Measurements from ENCODE around the gene ASTN2.

ASTN2 gene

DNA sequence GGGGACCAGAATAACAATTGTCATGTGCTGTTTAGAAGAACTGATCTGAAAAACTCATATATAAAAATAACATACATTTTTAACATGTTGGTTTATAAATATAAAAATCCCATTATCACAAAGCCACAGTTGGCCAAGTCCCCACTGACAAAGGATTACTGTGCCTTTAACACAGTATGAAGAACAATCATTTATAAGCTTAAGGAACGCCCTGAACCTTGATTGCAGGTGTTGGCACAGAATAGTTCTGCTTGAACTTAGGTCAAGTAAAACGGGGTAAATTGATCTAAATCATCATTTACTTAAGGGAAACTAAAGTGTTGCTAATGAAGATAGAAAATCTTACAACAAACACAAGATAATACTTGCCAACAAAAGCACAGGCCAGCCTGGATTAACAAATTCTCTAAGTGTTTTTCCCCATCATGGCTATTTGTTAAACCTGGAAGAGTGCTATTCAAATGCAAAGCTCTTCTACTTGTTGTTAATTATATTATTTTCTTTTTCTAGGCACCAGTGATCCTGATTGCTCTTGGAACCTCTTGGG, 46.1 kb downstream of the ASTN2 start:
- H4K20me1 ChIP-seq (ENCODE audit: insufficient read depth) = no peaks in the 10 kb centered on the region
- TF ChIP-seq, protein P1, sequence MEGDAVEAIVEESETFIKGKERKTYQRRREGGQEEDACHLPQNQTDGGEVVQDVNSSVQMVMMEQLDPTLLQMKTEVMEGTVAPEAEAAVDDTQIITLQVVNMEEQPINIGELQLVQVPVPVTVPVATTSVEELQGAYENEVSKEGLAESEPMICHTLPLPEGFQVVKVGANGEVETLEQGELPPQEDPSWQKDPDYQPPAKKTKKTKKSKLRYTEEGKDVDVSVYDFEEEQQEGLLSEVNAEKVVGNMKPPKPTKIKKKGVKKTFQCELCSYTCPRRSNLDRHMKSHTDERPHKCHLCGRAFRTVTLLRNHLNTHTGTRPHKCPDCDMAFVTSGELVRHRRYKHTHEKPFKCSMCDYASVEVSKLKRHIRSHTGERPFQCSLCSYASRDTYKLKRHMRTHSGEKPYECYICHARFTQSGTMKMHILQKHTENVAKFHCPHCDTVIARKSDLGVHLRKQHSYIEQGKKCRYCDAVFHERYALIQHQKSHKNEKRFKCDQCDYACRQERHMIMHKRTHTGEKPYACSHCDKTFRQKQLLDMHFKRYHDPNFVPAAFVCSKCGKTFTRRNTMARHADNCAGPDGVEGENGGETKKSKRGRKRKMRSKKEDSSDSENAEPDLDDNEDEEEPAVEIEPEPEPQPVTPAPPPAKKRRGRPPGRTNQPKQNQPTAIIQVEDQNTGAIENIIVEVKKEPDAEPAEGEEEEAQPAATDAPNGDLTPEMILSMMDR (conservative IDR thresholded peaks at IDR 0.05; ENCODE audit: low read depth, low read length) = no peak
- H2AFZ ChIP-seq (ENCODE audit: low read depth) = no peak overlapping the region
- H3K4me3 ChIP-seq (IDR thresholded peaks at IDR 0.05; ENCODE audit: insufficient read depth, low read depth, low read length) = no peak overlapping the region
- no peaks in the 10 kb centered on the region for H3K4me1 ChIP-seq (ENCODE audit: low read depth, poor library complexity, severe bottlenecking)
- no peak overlapping the region for H3K4me2 ChIP-seq
- no peaks in the 10 kb centered on the region for H3K27me3 ChIP-seq (ENCODE audit: insufficient read depth, low read depth)
- H3K9ac ChIP-seq = no peak overlapping the region
- H3K79me2 ChIP-seq (ENCODE audit: insufficient read depth, low read depth) = no peaks in the 10 kb centered on the region
- H3K27ac ChIP-seq = no peak overlapping the region
- H3K36me3 ChIP-seq (ENCODE audit: insufficient read depth) = no peaks in the 10 kb centered on the region

DNA sequence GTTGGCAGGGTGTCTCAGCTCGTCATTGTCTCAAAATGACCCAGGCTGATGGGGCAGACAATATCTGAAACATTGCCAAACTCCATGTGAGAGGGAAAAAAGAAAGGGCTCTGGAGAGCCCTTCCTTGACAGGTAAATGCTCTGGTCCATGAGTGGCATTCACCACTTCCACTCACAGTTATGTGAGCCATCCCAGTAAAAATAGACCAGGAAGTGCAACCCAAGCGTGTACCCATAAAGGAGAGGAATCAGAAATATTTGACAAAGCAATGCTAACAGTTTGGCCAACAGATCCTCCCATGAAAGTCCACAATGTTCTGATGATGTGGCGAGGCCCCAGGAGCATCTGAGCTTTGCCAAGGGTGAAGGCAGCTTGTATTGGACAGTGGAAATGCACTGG, 49.4 kb downstream of the ASTN2 start:
- Histone ChIP-seq H3K79me2 (ENCODE audit: insufficient read depth, low read depth) (no peaks in the 10 kb centered on the region), H3K4me1 (ENCODE audit: low read depth, poor library complexity, severe bottlenecking) (no peaks in the 10 kb centered on the region), H3K4me3 (IDR thresholded peaks at IDR 0.05; ENCODE audit: insufficient read depth, low read depth, low read length) (no peak overlapping the region), H3K4me2 (no peak overlapping the region), H3K27me3 (ENCODE audit: insufficient read depth, low read depth) (no peaks in the 10 kb centered on the region), H3K9ac (no peak overlapping the region), H3K36me3 (ENCODE audit: insufficient read depth) (no peaks in the 10 kb centered on the region), H2AFZ (ENCODE audit: low read depth) (no peak overlapping the region), H3K27ac (no peak overlapping the region), H4K20me1 (ENCODE audit: insufficient read depth) (no peaks in the 10 kb centered on the region)
- TF ChIP-seq, protein P1 (conservative IDR thresholded peaks at IDR 0.05; ENCODE audit: low read depth, low read length) = no peak

DNA sequence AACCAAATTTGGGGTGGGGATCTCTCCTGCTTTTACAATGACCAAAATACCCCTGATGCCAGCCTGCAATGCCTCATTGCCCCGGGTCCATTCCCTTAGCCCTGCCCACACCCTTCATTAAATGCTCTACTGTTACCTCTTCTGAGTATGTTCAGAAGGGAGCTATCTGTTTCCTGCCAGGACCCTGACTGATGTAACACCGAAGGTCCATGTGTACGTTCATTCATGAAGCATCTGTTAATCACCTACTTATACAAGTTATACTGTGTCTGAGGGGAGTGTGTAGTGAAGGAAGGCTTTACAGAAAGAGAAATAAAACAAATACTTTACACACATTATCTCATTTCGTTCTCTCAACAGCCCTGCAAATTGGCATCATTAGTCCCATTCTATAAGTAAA, 51.9 kb downstream of the ASTN2 start:
- no peak overlapping the region for H3K4me3 ChIP-seq (IDR thresholded peaks at IDR 0.05; ENCODE audit: insufficient read depth, low read depth, low read length)
- TF ChIP-seq, protein P1 (conservative IDR thresholded peaks at IDR 0.05; ENCODE audit: low read depth, low read length) = no peak
- H2AFZ ChIP-seq (ENCODE audit: low read depth) = no peak overlapping the region
- H3K36me3 ChIP-seq (ENCODE audit: insufficient read depth) = no peaks in the 10 kb centered on the region
- H3K27me3 ChIP-seq (ENCODE audit: insufficient read depth, low read depth) = no peaks in the 10 kb centered on the region
- H3K9ac ChIP-seq = no peak overlapping the region
- H3K4me2 ChIP-seq = no peak overlapping the region
- no peaks in the 10 kb centered on the region for H4K20me1 ChIP-seq (ENCODE audit: insufficient read depth)
- H3K79me2 ChIP-seq (ENCODE audit: insufficient read depth, low read depth) = no peaks in the 10 kb centered on the region
- H3K4me1 ChIP-seq (ENCODE audit: low read depth, poor library complexity, severe bottlenecking) = no peaks in the 10 kb centered on the region
- H3K27ac ChIP-seq = no peak overlapping the region

DNA sequence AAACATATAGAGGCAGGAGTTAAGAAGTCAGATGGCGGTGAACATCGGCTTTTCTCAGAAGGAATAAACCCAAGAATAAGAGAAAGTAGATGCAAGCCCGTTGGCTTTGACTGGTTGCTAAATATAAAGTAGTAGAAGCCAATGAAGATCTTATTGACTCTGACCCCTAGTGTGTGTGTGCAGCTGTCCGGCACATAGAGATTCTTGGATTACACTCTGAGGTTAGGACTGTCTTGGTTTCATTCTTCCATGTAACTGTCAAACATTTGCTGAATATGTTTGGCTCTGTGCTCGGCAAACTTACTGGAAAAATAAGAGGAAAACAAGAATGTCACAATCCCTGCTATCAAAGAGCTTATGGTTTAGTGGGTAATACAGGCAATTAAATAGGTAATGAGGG, 54.9 kb downstream of the ASTN2 start:
- no peak overlapping the region for H2AFZ ChIP-seq (ENCODE audit: low read depth)
- no peaks in the 10 kb centered on the region for H3K36me3 ChIP-seq (ENCODE audit: insufficient read depth)
- no peak overlapping the region for H3K4me2 ChIP-seq
- H4K20me1 ChIP-seq (ENCODE audit: insufficient read depth) = no peaks in the 10 kb centered on the region
- no peak overlapping the region for H3K9ac ChIP-seq
- H3K4me3 ChIP-seq (IDR thresholded peaks at IDR 0.05; ENCODE audit: insufficient read depth, low read depth, low read length) = no peak overlapping the region
- no peak overlapping the region for H3K27ac ChIP-seq
- no peaks in the 10 kb centered on the region for H3K79me2 ChIP-seq (ENCODE audit: insufficient read depth, low read depth)
- no peaks in the 10 kb centered on the region for H3K4me1 ChIP-seq (ENCODE audit: low read depth, poor library complexity, severe bottlenecking)
- H3K27me3 ChIP-seq (ENCODE audit: insufficient read depth, low read depth) = no peaks in the 10 kb centered on the region
- TF ChIP-seq, protein P1 (conservative IDR thresholded peaks at IDR 0.05; ENCODE audit: low read depth, low read length) = no peak
